Kidney epithelial cell (primary cell): ENCODE results near the gene B9D2. TPM values are rescaled to one million over a fixed set of nuclear protein-coding genes. Genes with fewer than 3 reads are reported as not detected.

Source experiments
- DNase-seq: peaks from one replicate; pipeline ENCODE4 v3.0.0-alpha.2; 2010; ENCODE audit warnings: low read depth
- H3K27me3 ChIP-seq: 2 replicates; pipeline ENCODE4 v1.6.0; 2011; ENCODE audit warnings: low read length; ENCODE audit not compliant: control insufficient read depth, insufficient read depth
- H3K36me3 ChIP-seq: 2 replicates; pipeline ENCODE4 v1.5.1; 2011; ENCODE audit warnings: low read length; ENCODE audit not compliant: control insufficient read depth, insufficient read depth
- H3K4me3 ChIP-seq: 2 replicates; pipeline ENCODE4 v1.5.1; 2011; ENCODE audit warnings: low read depth, mild to moderate bottlenecking, control low read depth, low read length
- CTCF ChIP-seq: IDR thresholded peaks from 2 replicates; pipeline ENCODE4 v1.5.1; 2011; ENCODE audit warnings: mild to moderate bottlenecking, moderate library complexity, low read length, control low read depth, inconsistent platforms; ENCODE audit not compliant: insufficient read depth, poor library complexity, severe bottlenecking
- total RNA-seq: library from RNA; depleted of rRNA; stranded (reverse); fragments of >200 nt; gene quantifications from 2 replicates; pipeline ENCODE4 v1.2.3, GENCODE V29; 2015

The B9D2 gene
- total RNA-seq, 1 donor from 2014 or later = 5.7 TPM

- H3K27me3 ChIP-seq = no peaks in the 10 kb centered on the region
- peaks cover 1% of the 10 kb centered on the region for H3K36me3 ChIP-seq
- TF ChIP-seq CTCF = no peak
- H3K4me3 ChIP-seq = no peak overlapping the region
- DNase-seq = no peak
These were observed 52.3 kb downstream of the B9D2 start for GRCh38 chr19:41311613-41312012.

GRCh38 chr19:41311072-41311471 lies 52.9 kb downstream of the B9D2 start:
- Histone ChIP-seq H3K4me3 (peak overlapping the region; percentile 53), H3K27me3 (no peaks in the 10 kb centered on the region), H3K36me3 (peaks cover 1% of the 10 kb centered on the region)
- no peak for TF ChIP-seq CTCF
- DNase-seq = no peak

GRCh38 chr19:41310033-41310831 lies 53.7 kb downstream of the B9D2 start, which contains the start of gene CCDC97:
Gene CCDC97, plus strand, starts transcription at chr19:41310172. Its CDS starts 139 bp downstream, at chr19:41310311.
- H3K36me3 ChIP-seq = peaks cover 1% of the 10 kb centered on the region
- peak within 1 kb of the TSS; percentile 53 for H3K4me3 ChIP-seq
- DNase-seq = no peak
- H3K27me3 ChIP-seq = no peaks in the 10 kb centered on the region
- no peak for TF ChIP-seq CTCF

GRCh38 chr19:41309180-41310032 lies 54.5 kb downstream of the B9D2 start:
- DNase-seq = no peak

GRCh38 chr19:41308450-41309179 lies 55.3 kb downstream of the B9D2 start:
- no peak for DNase-seq

More at GRCh38 chr19:41309180-41310032, 54.5 kb downstream of the B9D2 start:
- Histone ChIP-seq H3K36me3 (peaks cover 5% of the 10 kb centered on the region), H3K4me3 (peak overlapping the region; percentile 53), H3K27me3 (no peaks in the 10 kb centered on the region)
- no peak for TF ChIP-seq CTCF

More at GRCh38 chr19:41308450-41309179, 55.3 kb downstream of the B9D2 start:
- Histone ChIP-seq H3K36me3 (peaks cover 5% of the 10 kb centered on the region), H3K4me3 (no peak overlapping the region), H3K27me3 (no peaks in the 10 kb centered on the region)
- peak; percentile 98 for TF ChIP-seq CTCF
